Hepatocyte (in vitro differentiated cells): ENCODE data around the gene LPAR1. TPM values are rescaled to one million over a fixed set of nuclear protein-coding genes. Genes with fewer than 3 reads are reported as not detected.

Experiments used
- DNase-seq: peaks from one replicate; pipeline ENCODE4 v3.0.0-alpha.2; 2016; ENCODE audit warnings: low spot score
- H2AFZ ChIP-seq: fragments of 200-600 bp; sonication (generic); 2 replicates; pipeline ENCODE4 v1.6.0; 2016; ENCODE audit warnings: antibody characterized with exemption, mild to moderate bottlenecking
- H3K27ac ChIP-seq: fragments of 200-600 bp; sonication (generic); 2 replicates; pipeline ENCODE4 v1.5.1; 2016; ENCODE audit warnings: mild to moderate bottlenecking
- H3K27me3 ChIP-seq: fragments of 200-600 bp; sonication (generic); 2 replicates; pipeline ENCODE4 v1.6.1; 2016
- H3K36me3 ChIP-seq: fragments of 200-600 bp; sonication (generic); replicated peaks from 2 replicates; pipeline ENCODE4 v1.5.1; 2016; ENCODE audit warnings: low read depth; ENCODE audit not compliant: insufficient read depth
- H3K4me1 ChIP-seq: fragments of 200-600 bp; sonication (generic); 2 replicates; pipeline ENCODE4 v1.5.1; 2016; ENCODE audit warnings: mild to moderate bottlenecking, moderate library complexity; ENCODE audit not compliant: insufficient read depth
- H3K4me2 ChIP-seq: fragments of 200-600 bp; sonication (generic); 2 replicates; pipeline ENCODE4 v1.6.0; 2016
- H3K4me3 ChIP-seq: fragments of 200-600 bp; sonication (generic); 2 replicates; pipeline ENCODE4 v1.5.1; 2016; ENCODE audit warnings: mild to moderate bottlenecking
- H3K79me2 ChIP-seq: fragments of 200-600 bp; sonication (generic); 2 replicates; pipeline ENCODE4 v1.6.0; 2017; ENCODE audit warnings: mild to moderate bottlenecking
- H3K9me2 ChIP-seq: fragments of 200-600 bp; sonication (generic); replicated peaks from 2 replicates; pipeline ENCODE4 v1.6.0; 2017; ENCODE audit warnings: mild to moderate bottlenecking; ENCODE audit not compliant: insufficient read depth
- H3K9me3 ChIP-seq: fragments of 200-600 bp; sonication (generic); 2 replicates; pipeline ENCODE4 v1.5.1; 2016; ENCODE audit warnings: low read depth, mild to moderate bottlenecking
- H4K20me1 ChIP-seq: fragments of 200-600 bp; sonication (generic); 2 replicates; pipeline ENCODE4 v1.6.0; 2016; ENCODE audit warnings: mild to moderate bottlenecking; ENCODE audit not compliant: insufficient read depth, poor library complexity, severe bottlenecking
- CTCF ChIP-seq: fragments of 200-600 bp; sonication (generic); IDR thresholded peaks from 2 replicates; pipeline ENCODE4 v1.5.1; 2016; ENCODE audit warnings: antibody characterized with exemption, mild to moderate bottlenecking; ENCODE audit not compliant: poor library complexity
- EZH2 ChIP-seq: fragments of 200-600 bp; sonication (generic); IDR thresholded peaks from 2 replicates; pipeline ENCODE4 v1.6.1; 2016; ENCODE audit warnings: antibody characterized with exemption, mild to moderate bottlenecking, borderline replicate concordance
- EZH2phosphoT487 ChIP-seq: fragments of 200-600 bp; sonication (generic); IDR thresholded peaks from one replicate; pipeline ENCODE4 v1.6.1; 2018; ENCODE audit warnings: antibody characterized with exemption, mild to moderate bottlenecking, low read depth, moderate library complexity; ENCODE audit not compliant: unreplicated experiment, severe bottlenecking
- WGBS: methylation state at CpG from one replicate; pipeline ENCODE4 v1.1.6; 2016; ENCODE audit warnings: low lambda C conversion rate; ENCODE audit errors: missing lambda C conversion rate; 5-methylcytosine and 5-hydroxymethylcytosine counted together
- polyA plus RNA-seq: library from polyadenylated mRNA; unstranded; fragments of >200 nt; fragmentation: Nextera tagmentation; extraction: Ambion mirVana; gene quantifications from 2 replicates; pipeline ENCODE4 v1.2.1, GENCODE V29; 2016
- total RNA-seq: library from RNA; depleted of rRNA; stranded (reverse); fragments of >200 nt; gene quantifications from 2 replicates; pipeline ENCODE4 v1.2.3, GENCODE V29; 2014

The LPAR1 gene
- total and polyA plus RNA-seq, 2 experiments from 2014 or later: 20.2 to 36.8 TPM

GRCh38 chr9:111013250-111013649, 25.0 kb downstream of the LPAR1 start:
- no peak overlapping the region for H2AFZ ChIP-seq
- peaks cover 89% of the 10 kb centered on the region for H3K79me2 ChIP-seq
- no peaks in the 10 kb centered on the region for H3K9me2 ChIP-seq
- no peak for DNase-seq
- H3K36me3 ChIP-seq: no peaks in the 10 kb centered on the region
- TF ChIP-seq EZH2phosphoT487: no peak
- TF ChIP-seq CTCF: no peak
- no peak for TF ChIP-seq EZH2
- no peak overlapping the region for H3K4me3 ChIP-seq
- H3K27ac ChIP-seq: no peak overlapping the region
- H3K27me3 ChIP-seq: no peaks in the 10 kb centered on the region
- H3K9me3 ChIP-seq: no peaks in the 10 kb centered on the region
- 21% methylated on average over 1 of the region's 1 CpG for WGBS
- H3K4me1 ChIP-seq: peaks cover 23% of the 10 kb centered on the region
- no peak overlapping the region for H3K4me2 ChIP-seq
- H4K20me1 ChIP-seq: peaks cover 4% of the 10 kb centered on the region

- no peak overlapping the region for H3K4me2 ChIP-seq
- TF ChIP-seq EZH2: no peak
- no peak for TF ChIP-seq EZH2phosphoT487
- H4K20me1 ChIP-seq: peaks cover 5% of the 10 kb centered on the region
- DNase-seq: no peak
- H3K9me3 ChIP-seq: no peaks in the 10 kb centered on the region
- H3K36me3 ChIP-seq: no peaks in the 10 kb centered on the region
- peaks cover 81% of the 10 kb centered on the region for H3K79me2 ChIP-seq
- no peak overlapping the region for H3K27ac ChIP-seq
- H3K27me3 ChIP-seq: no peaks in the 10 kb centered on the region
- no peak overlapping the region for H2AFZ ChIP-seq
- H3K9me2 ChIP-seq: no peaks in the 10 kb centered on the region
- H3K4me1 ChIP-seq: peaks cover 14% of the 10 kb centered on the region
- 65% methylated on average over 7 of the region's 7 CpGs for WGBS
- no peak overlapping the region for H3K4me3 ChIP-seq
These were observed 29.9 kb downstream of the LPAR1 start for GRCh38 chr9:111008158-111009075.

GRCh38 chr9:111005746-111006470, 32.4 kb downstream of the LPAR1 start:
- no peaks in the 10 kb centered on the region for H3K27me3 ChIP-seq
- H3K9me2 ChIP-seq: no peaks in the 10 kb centered on the region
- peaks cover 81% of the 10 kb centered on the region for H3K79me2 ChIP-seq
- no peaks in the 10 kb centered on the region for H3K9me3 ChIP-seq
- H3K4me3 ChIP-seq: no peak overlapping the region
- DNase-seq: no peak
- H2AFZ ChIP-seq: no peak overlapping the region
- 94% methylated on average over 1 of the region's 1 CpG for WGBS
- peaks cover 12% of the 10 kb centered on the region for H3K4me1 ChIP-seq
- no peak overlapping the region for H3K4me2 ChIP-seq
- peaks cover 5% of the 10 kb centered on the region for H4K20me1 ChIP-seq
- H3K27ac ChIP-seq: no peak overlapping the region
- TF ChIP-seq EZH2 (no peak), EZH2phosphoT487 (no peak), CTCF (no peak)
- no peaks in the 10 kb centered on the region for H3K36me3 ChIP-seq

- Histone ChIP-seq H4K20me1 (peaks cover 5% of the 10 kb centered on the region), H3K36me3 (no peaks in the 10 kb centered on the region), H3K79me2 (peaks cover 84% of the 10 kb centered on the region), H2AFZ (no peak overlapping the region), H3K4me2 (no peak overlapping the region), H3K9me2 (no peaks in the 10 kb centered on the region), H3K4me3 (no peak overlapping the region), H3K27ac (no peak overlapping the region), H3K27me3 (no peaks in the 10 kb centered on the region), H3K9me3 (no peaks in the 10 kb centered on the region), H3K4me1 (peaks cover 12% of the 10 kb centered on the region)
- over 99% methylated on average over 5 of the region's 5 CpGs for WGBS
- TF ChIP-seq EZH2: no peak
- no peak for DNase-seq
These were observed 33.3 kb downstream of the LPAR1 start for GRCh38 chr9:111004936-111005335.
